H7 (cell line): ENCODE data around the gene ZFP36L2. TPM values are rescaled to one million over a fixed set of nuclear protein-coding genes. Genes with fewer than 3 reads are reported as not detected.

ENCODE experiments used
- DNase-seq: peaks from one replicate; pipeline ENCODE4 v3.0.0; 2012
- H3K27me3 ChIP-seq: 2 replicates; pipeline ENCODE4 v1.6.0; 2011; ENCODE audit warnings: mild to moderate bottlenecking, low read length; ENCODE audit not compliant: control insufficient read depth, insufficient read depth
- H3K36me3 ChIP-seq: replicated peaks from 2 replicates; pipeline ENCODE4 v1.5.1; 2011; ENCODE audit warnings: low read length; ENCODE audit not compliant: control insufficient read depth, insufficient read depth
- H3K4me3 ChIP-seq: 2 replicates; pipeline ENCODE4 v1.5.1; 2011; ENCODE audit warnings: low read depth, mild to moderate bottlenecking, control low read depth, low read length, moderate library complexity; ENCODE audit not compliant: insufficient read depth
- total RNA-seq: library from RNA; depleted of rRNA; stranded (reverse); fragments of >200 nt; shearing (Covaris generic); gene quantifications from 2 replicates; pipeline ENCODE4 v1.2.3, GENCODE V29; 2014

ZFP36L2 gene
- total RNA-seq, 1 experiment from 2014 or later, result 9.5 TPM

DNA sequence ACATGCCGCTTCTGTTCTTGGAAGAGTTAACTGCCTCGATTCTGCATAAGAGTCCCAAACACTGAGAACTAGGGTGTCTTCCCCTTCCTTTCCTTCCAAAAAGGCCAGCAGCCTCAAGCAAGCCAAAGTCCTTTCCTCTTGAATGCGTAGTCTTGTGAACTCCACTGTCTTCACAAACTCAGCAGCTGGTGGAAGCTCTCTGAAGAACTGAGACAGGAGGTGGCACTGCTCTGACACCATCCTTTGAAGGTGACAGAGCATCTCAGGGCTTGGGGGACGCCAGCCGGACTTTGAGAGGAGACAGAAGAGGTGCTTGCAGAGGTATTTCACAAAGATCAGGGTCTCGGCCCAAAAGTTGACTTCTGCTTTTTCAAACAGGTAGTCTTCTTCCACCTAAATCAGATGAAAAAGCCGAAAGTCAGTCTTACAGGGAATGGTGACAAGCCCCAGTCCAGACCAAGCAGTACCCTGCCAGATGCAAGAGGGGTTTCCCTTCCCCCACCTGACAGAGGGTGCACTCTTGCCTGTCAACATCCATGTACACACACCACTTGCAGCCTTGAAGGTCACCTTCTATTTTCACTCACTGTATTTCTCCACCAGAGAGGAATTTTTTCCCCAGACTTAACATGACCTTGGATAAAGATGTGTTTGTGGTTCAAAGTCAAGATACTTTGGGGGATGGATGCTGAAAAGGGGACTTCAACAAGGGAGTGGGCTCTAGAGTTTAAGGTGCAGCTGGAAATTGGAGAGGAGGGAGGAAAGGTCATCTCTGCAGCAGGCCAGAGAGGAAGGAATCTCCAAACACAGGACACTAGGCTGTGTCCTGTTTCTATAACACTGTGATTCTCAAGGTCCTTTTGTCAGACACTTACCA lies 4.8 kb upstream of the ZFP36L2 start:
- DNase-seq, result no peak
- H3K4me3 ChIP-seq, result no peak overlapping the region
- no peaks in the 10 kb centered on the region for H3K36me3 ChIP-seq
- no peaks in the 10 kb centered on the region for H3K27me3 ChIP-seq

DNA sequence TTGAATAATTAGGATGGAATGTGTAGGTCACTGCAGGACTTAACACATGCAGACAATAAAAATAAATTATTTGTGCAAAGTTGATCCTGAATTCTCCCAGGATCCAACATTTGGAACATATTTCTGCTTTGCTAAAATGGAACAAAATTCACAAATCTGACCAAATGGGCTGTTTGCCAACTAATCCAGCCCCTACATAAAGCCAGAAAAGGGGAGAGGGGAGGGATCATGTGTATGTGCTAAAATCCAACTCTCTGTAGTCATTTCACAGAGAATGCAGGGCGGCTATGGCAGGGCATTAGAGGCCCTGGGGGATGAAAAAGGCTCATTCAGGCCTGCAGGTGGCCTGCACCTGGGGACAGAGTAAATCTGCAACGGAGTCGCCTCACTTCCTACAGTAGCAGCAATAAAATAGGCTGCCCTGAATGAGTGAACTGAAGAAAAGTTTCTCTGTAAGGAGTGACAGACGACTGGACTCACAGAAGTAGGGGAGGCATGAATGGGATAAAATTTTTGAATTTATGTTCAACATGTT lies 4.0 kb upstream of the ZFP36L2 start:
- Histone ChIP-seq H3K27me3 (no peaks in the 10 kb centered on the region), H3K4me3 (no peak overlapping the region), H3K36me3 (no peaks in the 10 kb centered on the region)
- DNase-seq, result peak; percentile 78

DNA sequence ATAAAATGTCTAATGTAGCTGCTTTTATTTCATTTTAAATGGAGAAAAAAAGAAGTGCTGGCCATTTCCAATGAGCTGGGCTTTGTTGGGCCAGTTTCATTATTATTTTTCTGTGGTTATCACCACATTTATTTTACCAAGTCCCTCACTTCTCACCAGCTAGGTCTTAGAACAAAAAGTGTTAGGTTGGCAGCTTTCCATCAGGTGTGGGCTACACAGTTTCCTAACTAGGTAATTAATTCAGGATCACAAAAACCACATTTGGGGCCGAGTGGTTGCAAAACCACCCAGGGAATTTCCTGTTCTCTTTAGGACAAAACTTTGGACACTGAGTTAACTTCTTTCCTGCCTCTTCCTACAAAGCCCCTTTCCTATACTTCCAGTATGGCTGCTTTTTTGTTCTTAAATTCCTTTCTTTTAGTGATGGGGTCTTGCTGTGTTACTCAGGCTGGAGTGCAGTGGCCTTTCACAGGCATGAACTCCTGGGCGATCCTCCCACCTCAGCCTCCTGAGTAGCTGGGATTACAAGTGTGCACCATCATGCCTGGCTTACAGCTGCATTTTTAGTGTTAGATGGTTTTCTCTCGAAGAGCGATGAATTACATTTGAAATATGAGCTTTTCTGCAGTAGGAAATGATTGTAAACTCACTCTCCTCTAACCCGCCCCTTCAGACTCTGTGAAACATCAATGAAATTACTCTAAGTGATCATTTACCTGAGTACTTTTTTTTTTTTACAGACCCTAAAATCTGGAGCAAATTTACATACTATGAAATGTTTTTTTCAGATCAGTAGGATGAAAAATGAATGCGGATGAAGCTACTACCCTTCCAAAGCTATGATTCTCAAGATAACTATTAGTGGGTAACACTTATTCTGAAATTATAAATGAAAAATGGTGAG lies 2.6 kb upstream of the ZFP36L2 start:
- H3K27me3 ChIP-seq, result no peaks in the 10 kb centered on the region
- no peak overlapping the region for H3K4me3 ChIP-seq
- peaks cover 2% of the 10 kb centered on the region; the same call in 1 of the 2 replicates for H3K36me3 ChIP-seq
- no peak for DNase-seq

DNA sequence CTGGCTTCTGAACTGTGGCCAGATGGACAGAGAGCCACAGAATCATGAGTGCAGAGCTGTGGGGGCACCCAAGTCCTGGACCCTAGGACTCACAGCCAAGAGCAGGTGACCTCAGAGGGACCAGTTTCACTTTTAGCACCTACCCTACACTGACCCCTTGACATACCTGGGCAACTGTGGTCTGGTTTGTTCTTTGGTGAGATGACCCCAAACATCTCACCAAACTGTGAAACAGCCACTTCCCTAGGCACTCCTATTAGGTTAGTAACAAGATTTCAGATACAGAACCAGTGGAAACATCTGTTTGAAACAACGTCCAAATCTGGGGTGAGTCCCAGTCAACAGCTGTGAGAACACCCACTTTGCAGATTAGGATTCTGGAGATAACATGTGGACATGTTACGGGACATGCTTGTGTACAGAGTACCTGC lies 1.9 kb upstream of the ZFP36L2 start:
- H3K36me3 ChIP-seq, result peaks cover 4% of the 10 kb centered on the region
- H3K4me3 ChIP-seq, result no peak overlapping the region
- H3K27me3 ChIP-seq, result no peaks in the 10 kb centered on the region

DNA sequence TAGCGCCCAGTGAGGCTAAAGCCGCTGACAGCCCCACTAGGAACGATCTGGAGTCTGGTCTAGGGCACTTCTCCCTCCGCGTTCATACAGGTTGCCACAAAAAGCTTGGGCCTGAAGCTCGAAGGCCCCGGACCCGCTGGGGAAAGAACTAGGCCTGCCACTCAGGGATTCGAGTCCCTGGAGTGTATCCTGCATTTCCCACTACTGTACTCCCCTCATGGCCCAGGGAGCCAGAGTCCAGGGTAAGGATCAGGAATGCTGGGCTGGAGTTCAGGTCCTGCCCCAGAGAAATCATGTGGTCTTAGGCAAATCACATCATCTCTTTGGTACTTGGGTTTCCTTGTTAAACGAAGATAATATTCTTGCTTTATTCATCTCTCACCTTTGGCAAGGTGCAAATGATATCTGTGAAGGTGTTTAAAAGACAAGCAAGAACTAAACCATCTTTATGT lies 1.4 kb upstream of the ZFP36L2 start:
- peaks cover 4% of the 10 kb centered on the region for H3K36me3 ChIP-seq
- no peak for DNase-seq
- H3K27me3 ChIP-seq, result no peaks in the 10 kb centered on the region

More for the DNA sequence above, 1.9 kb upstream of the ZFP36L2 start:
- DNase-seq, result no peak

DNA sequence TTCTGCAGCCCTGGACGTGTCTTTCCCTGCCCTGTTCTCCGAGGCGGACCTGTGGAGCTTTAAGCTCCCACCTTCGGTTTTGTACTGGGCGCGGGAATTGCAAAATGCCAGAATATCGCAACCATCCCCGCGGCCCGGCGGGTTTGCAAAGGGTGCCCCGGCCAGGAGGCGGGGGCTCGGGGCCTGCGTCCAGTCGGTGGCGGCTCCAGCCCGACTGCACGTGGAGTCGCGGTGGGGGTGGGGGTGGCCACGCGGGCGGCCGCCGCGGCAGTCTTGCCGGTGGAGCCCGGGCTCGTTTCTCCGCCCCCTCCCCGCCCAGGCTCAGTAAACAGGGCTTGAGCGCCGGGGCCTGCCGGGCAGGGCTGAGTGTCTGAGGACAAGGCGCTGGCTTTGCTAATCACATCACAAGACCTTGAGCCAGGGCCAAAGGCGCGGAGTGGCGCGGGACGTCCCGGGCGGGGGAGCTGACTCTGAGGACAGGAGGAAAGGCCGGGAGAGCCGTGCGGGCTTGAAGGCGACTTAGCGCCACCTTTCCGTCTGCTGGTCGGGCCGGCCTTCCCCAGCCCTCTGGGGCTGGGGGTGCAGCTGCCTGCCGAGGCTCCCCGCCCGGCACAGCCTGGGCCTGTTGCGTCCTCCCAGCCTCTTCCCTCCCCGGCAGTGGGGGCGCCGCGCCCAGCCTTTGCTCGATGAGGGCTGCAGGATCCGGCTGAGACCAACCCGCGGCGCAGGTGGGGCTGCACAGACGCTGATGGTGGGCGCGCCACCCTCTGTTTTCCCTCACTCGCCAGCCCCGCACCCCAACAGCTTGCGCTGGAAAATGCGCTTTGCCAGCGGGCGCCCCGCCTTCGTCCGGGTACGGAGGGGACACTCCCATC lies 786 bp upstream of the ZFP36L2 start:
- H3K4me3 ChIP-seq, result peak overlapping the region; percentile 84
- DNase-seq, result peak; percentile 91
- no peaks in the 10 kb centered on the region for H3K27me3 ChIP-seq
- H3K36me3 ChIP-seq, result peaks cover 6% of the 10 kb centered on the region

More for the DNA sequence above, 1.4 kb upstream of the ZFP36L2 start:
- H3K4me3 ChIP-seq, result peak overlapping the region; percentile 84

DNA sequence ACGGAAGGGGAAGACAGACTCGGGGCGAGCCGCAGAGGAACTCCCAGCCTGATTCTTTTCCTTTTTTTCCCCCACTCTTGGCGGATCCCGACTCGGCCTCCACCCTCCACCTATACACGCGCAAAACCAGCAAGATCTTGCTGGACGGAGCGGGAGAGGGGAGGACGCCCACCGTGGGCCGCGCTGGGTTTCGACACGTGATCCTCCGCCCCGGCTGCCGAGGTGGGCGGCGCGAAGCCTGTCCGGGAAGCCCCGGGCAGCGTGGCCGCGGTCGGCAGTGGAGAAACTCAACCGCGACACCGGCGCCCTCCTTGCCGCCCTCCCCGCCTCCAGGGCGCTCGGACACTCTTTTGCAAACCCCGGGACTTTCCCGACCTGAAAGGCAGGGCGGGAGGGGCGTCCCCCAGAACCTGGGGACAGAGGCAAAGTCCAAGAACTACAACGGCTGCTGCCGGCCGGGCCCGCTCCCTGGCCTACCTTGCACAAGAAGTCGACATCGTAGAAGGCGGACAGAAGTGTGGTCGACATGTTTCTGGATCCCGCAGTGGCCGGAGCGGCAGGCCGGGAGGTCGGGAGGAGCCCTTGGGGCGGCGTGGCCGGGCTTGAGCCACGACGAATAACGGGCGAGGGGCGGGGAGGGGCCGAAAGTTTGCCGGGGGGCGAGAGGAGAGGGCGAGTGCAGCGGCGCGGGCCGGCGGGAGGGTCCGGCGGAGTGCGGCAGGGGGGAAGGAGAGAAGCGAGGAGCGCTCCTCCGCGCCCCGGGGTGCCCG lies 433 bp downstream of the ZFP36L2 start:
- H3K4me3 ChIP-seq, result peak overlapping the region; percentile 92
- no peaks in the 10 kb centered on the region for H3K27me3 ChIP-seq
- H3K36me3 ChIP-seq, result peaks cover 6% of the 10 kb centered on the region
- DNase-seq, result no peak

DNA sequence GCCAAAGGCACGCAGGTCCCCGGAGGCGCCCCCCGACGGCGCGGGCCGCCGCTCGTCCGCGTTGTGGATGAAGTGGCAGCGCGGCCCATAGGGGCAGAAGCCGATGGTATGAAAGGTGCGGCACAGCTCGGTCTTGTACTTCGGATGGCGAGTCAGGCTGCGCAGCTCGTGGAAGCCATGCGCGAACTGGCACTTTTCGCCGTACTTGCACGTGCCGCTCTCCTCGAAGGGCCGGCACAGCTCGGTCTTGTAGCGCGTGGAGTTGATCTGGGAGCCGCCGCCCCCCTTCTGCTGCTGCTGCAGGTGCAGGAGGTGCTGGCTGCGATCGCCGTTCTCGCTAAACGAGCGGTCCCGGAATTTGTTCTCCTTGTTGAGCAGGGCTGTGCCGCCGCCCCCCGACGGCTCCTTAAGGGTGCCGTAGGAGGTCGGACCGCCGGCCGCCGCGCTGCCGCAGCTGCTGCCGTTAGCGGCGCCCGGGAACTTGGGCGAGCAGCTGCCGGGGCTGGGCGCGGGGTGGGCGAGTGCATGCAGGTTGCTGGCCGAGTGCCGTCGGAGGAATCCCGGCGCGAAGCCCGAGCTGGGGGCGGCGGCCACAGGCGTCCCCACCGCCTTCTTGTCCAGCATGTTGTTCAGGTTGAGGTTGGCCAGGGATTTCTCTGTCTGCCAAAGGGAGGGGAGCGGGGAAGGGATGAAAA lies 1.2 kb downstream of the ZFP36L2 start:
- H3K36me3 ChIP-seq, result peaks cover 6% of the 10 kb centered on the region
- no peaks in the 10 kb centered on the region for H3K27me3 ChIP-seq

DNA sequence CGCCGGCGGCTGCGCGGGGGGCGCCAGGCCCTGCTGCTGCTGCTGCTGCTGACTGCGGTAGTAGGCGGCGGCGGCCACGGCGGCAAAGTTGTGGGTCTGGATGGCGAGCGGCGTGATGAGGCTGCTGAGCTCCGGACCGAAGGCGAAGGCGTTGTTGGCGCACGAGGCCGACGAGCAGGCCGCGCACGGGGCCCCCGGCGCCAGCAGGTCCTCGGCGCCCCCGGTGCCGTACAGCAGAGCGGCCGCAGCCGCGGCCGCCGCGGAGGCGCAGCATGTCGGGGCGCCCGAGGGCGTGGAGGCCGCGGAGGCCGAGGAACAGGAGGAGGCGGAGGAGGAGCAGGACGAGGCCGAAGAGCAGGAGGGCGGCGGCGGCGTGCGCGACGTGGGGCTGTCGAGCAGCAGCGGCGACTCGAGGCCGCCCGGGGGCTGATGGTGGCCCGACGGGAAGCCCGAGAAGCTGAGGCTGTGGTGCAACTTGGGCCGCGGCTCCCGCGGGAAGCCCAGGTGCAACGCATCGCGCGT lies 1.8 kb downstream of the ZFP36L2 start:
- peak; percentile 76 for DNase-seq
- Histone ChIP-seq H3K27me3 (no peaks in the 10 kb centered on the region), H3K4me3 (peak overlapping the region; percentile 92), H3K36me3 (peaks cover 6% of the 10 kb centered on the region)

More for the DNA sequence above, 1.2 kb downstream of the ZFP36L2 start:
- peak; percentile 75 for DNase-seq
- peak overlapping the region; percentile 92 for H3K4me3 ChIP-seq

DNA sequence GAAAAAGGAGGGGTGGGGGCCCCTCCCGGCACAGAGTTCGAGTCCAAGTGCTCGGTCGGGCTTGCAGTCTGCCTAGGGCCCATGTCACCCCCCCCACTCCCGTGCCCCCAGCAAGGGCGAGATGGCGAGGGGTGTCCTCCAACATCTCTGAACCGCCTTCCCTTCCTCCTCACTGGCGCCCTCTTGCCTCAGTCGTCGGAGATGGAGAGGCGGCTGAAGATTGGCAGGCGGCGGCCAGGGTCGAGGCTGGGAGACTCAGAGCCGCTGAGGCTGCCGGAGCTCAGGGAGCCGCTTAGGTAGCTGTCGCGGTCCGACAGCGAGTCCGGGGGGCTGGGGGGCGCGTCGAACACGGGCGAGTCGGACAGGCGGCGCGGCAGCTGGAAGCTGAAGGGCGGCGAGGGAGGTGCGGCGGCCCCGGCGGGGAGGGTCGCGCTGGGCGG lies 2.3 kb downstream of the ZFP36L2 start:
- Histone ChIP-seq H3K4me3 (peak overlapping the region; percentile 92), H3K36me3 (peaks cover 6% of the 10 kb centered on the region), H3K27me3 (no peaks in the 10 kb centered on the region)
- DNase-seq, result peak; percentile 84

DNA sequence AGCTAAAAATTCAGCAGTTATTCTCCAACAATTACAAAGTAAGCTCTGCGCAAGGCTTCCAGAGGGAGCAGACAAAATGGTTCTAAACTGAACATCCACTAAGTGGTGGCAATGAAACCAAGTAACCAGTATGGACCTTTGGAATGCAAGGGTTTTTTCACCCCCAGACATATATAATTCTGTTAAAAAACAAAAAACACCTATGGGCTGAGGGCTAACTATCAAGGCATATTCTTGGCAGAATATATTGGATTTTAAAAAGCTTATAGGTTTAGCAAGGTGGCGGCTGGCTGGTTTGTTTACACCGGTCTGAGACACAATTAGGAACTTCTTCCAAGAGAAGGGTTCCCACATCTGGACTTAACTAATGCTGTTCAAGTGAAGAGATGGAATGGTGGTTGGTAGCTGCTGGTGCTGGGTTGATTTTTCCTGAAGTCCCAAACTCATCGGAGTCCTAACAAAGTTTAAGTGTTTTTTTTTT lies 2.8 kb downstream of the ZFP36L2 start:
- DNase-seq, result no peak
- Histone ChIP-seq H3K4me3 (peak overlapping the region; percentile 92), H3K27me3 (no peaks in the 10 kb centered on the region), H3K36me3 (peaks cover 6% of the 10 kb centered on the region)

DNA sequence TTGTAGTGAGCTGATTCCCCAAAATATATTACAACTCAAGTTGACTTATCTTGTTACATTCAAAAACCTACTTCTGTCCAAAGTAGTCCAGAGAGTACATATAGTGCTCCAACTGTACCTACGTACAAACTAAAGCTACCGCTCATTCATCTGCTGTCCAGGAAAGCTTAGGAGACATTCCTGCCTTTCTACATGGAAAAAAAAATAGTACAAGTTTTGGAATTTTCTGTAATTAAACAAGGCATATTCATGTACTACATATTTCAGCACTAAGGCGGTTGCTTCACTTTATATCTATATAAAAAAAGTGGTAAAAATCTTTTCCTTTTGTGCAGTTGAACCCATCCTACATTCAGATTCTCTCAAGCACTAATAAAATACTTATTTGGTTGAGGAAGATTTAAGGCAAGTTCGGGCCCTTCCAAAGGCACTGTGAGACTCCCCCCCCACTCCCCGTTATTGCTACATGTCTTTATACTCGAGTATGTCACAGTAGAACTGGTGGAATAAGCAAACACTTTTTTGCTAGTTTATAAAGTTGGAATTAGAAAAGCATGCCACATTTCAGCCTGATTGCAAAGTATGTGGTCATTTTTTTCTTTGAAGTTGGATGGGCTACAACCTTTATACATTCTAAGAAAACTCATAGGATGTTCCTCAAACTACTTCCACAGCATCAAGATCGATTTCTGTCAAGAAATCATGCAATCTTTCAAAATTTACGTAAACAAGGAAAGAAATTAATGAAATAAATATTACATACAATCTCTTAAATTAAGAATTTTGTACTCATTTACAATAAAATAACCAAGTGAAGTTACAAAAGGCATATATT lies 3.7 kb downstream of the ZFP36L2 start:
- H3K27me3 ChIP-seq, result no peaks in the 10 kb centered on the region
- DNase-seq, result no peak
- H3K4me3 ChIP-seq, result no peak overlapping the region; the same call in 1 of the 2 replicates
- H3K36me3 ChIP-seq, result peaks cover 6% of the 10 kb centered on the region
